HG03097 (cell line): Measurements from ENCODE around the gene CHMP4A.
"Not testable (repeated sequence)": the region's sequence is repeated elsewhere in the genome, so short reads cannot be mapped to it uniquely, and the experiment has no call there.

Experiments used
- ATAC-seq: cut with Tn5 transposase; IDR thresholded peaks from one replicate; pipeline ENCODE4 v1.9.1; 2021; ENCODE audit not compliant: unreplicated experiment, low FRiP score

Gene CHMP4A

GRCh38 chr14:24247422-24247821 lies 34.1 kb upstream of the CHMP4A start:
- ATAC-seq: no peak

GRCh38 chr14:24246765-24247212 lies 33.5 kb upstream of the CHMP4A start:
- ATAC-seq: no peak

- not testable (repeated sequence) for ATAC-seq
These were observed 32.1 kb upstream of the CHMP4A start for GRCh38 chr14:24245350-24245749.

- ATAC-seq: no peak
These were observed 30.1 kb upstream of the CHMP4A start for GRCh38 chr14:24243336-24243836.

- ATAC-seq: peak; percentile 81
These were observed 28.6 kb upstream of the CHMP4A start for GRCh38 chr14:24241829-24242443.

GRCh38 chr14:24240110-24240918 lies 27.0 kb upstream of the CHMP4A start:
- no peak for ATAC-seq

GRCh38 chr14:24238527-24239037 lies 25.3 kb upstream of the CHMP4A start:
- ATAC-seq: no peak

- no peak for ATAC-seq
These were observed 24.8 kb upstream of the CHMP4A start for GRCh38 chr14:24238123-24238522.

GRCh38 chr14:24237463-24237955 lies 24.2 kb upstream of the CHMP4A start:
- no peak for ATAC-seq

- no peak for ATAC-seq
These were observed 23.6 kb upstream of the CHMP4A start for GRCh38 chr14:24236689-24237462.

- ATAC-seq: no peak
These were observed 22.8 kb upstream of the CHMP4A start for GRCh38 chr14:24235804-24236688.

GRCh38 chr14:24234095-24235005 lies 21.1 kb upstream of the CHMP4A start:
- ATAC-seq: no peak

GRCh38 chr14:24233538-24233866 lies 20.2 kb upstream of the CHMP4A start:
- no peak for ATAC-seq

GRCh38 chr14:24232645-24233537 lies 19.6 kb upstream of the CHMP4A start, which contains the start of gene GMPR2:
GMPR2 (plus strand) TSS chr14:24232929; CDS start chr14:24233254, 325 bp downstream.
- ATAC-seq: peak; percentile 44

GRCh38 chr14:24232121-24232644 lies 18.9 kb upstream of the CHMP4A start, which contains the start of gene NEDD8:
NEDD8 (minus strand) TSS chr14:24232367; CDS start chr14:24232267, 100 bp downstream.
- peak; percentile 63 for ATAC-seq

GRCh38 chr14:24231263-24232120 lies 18.2 kb upstream of the CHMP4A start:
- peak; percentile 8 for ATAC-seq
